ENCODE results near the gene IQCH.
"Not testable (repeated sequence)": the region's sequence is repeated elsewhere in the genome, so short reads cannot be mapped to it uniquely, and the experiment has no call there.

Gene IQCH

DNA sequence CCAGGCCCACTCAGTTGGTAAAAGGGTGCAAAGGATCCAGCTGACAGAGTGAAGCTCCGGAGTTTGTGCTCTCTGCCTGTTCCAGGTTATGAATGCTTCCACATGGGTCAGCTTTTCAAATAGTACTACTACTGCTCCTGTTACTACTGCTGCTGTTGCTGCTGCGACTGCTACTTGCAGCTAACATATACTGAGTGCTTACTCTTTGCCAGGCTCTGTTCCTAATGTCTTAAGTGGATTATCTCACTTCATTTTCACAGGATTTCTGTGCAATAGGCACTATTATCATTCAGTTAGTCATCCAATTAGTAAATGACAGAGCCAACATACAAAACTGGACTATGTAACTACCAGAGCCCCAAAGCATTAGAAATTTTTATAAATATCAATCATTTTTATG, 106.5 kb downstream of the IQCH start:
- DNase-seq: no peak

DNA sequence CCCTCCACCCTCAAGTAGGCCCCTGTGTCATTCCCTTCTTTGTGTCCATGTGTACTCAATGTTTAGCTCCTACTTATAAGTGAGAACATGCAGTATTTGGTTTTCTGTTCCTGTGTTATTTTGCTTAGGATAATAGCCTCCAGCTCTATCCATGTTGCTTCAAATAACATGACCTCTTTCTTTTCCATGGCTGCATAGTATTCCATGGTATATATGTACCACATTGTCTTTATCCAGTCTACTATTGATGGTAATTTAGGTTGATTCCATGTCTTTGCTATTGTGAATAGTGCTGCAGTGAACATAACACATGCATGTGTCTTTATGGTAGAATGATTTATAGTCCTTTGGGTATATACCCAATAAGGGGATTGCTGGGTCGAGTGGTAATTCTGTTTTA, 109.1 kb downstream of the IQCH start:
- not testable (repeated sequence) for DNase-seq

DNA sequence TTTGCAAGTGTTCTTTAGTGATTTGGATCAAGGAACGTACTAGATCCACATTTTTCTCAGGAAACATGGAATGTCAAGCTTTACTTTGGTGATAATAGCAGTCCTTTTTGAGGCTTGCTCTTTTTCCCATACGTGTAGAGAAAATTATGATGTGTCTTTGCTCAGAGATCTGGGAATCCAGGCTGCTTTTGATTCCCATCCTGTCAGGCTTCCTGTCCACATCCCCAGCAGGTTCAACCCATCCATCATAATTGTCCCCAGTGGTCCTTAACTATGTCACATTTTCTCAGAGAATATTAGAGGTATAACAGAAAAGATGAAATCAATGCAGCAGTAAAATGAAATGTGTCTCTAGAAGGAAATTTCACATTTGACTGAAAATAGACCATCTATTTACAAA, 111.4 kb downstream of the IQCH start:
- no peak for DNase-seq

DNA sequence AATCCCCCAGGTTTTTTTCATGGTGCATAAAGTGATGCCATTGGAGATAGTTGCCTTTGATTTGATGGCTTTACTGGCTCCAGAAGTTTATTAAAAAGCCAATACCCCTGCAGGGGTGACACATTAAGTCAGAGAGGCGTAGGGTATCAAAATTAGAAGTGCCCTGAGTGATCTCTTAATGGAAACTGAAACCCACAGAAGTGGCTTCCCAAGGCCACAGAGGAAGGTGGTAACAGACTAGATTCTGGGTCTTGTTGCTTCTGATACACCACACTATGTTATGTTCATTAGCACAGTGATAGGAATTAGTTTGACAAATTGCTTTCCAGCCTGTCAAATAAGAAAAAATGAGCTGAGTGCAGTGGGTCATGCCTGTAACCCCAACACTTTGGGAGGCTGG, 112.3 kb downstream of the IQCH start:
- no peak for DNase-seq

GRCh38 chr15:67369359-67369998, 114.9 kb downstream of the IQCH start:
- no peak for DNase-seq

DNA sequence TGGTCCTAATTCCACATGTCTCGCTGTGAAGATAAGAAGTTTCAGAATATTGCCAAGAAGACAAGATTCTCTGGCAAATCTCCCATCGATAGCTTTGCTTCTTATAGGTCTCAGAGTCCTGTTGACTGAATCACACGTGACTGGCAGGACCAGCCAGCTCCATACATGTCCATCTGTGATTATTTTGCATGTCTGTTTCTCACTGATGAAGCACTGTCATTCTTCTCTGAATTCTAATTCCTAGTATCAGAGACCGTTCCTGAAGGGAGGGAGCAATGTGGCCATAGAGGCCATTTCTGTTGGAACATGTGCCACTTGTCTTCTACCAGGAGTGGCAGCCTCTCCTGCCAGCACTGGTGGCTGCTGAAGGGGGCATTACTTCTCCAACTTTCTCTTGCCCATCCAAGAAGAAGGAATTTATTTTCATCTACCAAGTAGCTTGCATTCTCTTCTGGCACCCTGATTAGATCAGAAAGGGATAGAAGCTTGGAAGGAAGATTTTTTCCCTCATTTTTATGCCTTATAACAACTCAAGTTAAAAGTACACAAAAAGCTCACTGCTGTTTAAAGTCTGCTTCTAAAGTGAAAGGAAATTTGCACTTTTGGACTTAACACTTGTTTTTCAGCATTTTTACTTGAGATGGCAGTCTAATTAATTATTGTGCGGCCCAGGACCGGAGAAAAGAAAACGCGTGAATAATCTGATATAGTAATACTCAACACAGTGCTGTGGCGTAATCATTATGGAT, 115.8 kb downstream of the IQCH start:
- DNase-seq: no peak

DNA sequence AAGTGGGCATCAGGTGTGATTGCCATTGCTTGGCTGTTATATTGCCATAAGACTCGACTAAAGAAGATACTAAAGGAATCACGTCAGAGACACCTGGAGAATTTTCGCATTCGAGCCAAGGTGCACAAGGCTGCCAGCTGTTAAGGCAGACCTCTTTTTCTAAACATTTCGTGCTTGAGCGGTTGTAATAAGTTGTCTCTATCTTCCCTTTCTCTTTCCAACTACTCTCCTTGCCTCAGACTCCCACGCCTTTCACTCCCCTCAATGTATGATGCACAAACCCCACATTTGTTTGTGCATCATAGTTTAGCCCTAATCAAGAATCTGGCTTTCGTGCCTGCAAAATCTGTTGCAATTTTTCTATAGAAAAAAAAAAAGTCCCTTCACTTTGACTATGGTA, 118.0 kb downstream of the IQCH start:
- no peak for DNase-seq

GRCh38 chr15:67372986-67373675, 118.5 kb downstream of the IQCH start:
- no peak for DNase-seq

GRCh38 chr15:67373971-67374370, 119.4 kb downstream of the IQCH start:
- DNase-seq: no peak

GRCh38 chr15:67379530-67379929, 124.9 kb downstream of the IQCH start:
- DNase-seq: no peak

- no peak for DNase-seq
Measured at GRCh38 chr15:67380921-67381320, 126.3 kb downstream of the IQCH start.

DNA sequence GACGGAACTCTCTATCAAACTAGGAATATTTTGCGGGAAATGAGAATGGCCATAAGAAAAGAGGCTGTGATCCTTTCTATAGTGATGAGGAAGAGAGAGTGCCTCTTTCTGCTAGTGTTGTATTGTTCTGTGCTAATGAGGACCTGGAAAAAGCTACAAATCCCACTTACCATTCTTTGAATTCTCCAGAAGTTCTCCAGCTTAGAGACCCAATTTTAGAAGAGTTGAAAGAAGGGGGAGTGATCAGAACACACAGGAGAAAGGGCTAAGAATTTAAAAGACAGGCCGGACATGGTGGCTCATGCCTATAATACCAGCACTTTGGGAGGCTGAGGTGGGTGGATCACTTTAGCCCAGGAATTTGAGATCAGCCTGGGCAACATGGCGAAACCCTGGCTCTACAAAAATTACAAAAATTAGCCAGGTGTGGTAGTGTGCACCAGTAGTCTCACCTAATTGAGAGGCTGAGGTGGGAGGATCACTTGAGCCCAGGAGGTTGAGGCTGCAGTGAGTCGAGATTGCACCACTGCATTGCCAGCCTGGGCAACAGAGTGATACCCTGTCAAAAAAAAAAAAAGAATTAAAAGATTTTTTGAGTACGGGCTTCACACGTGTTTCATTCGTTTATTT, 126.9 kb downstream of the IQCH start:
- DNase-seq: no peak

DNA sequence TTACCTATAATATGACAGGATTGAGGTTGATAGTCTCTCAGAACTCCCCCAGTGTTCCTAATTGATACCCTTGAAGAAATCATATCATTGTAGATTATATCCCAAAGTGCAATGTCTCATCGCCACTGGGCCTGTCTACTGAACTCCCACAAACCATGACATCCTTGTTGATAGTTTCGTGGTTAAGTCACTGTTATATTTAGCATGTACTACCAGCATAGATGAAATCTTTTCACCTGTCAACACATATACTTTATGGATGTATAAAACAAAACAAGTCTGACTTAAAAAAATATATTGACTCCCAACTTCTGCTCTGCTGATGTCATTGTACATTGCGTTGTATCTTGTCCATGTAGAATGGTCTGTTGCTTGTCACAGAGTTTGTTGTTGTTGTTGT, 128.1 kb downstream of the IQCH start:
- no peak for DNase-seq

DNA sequence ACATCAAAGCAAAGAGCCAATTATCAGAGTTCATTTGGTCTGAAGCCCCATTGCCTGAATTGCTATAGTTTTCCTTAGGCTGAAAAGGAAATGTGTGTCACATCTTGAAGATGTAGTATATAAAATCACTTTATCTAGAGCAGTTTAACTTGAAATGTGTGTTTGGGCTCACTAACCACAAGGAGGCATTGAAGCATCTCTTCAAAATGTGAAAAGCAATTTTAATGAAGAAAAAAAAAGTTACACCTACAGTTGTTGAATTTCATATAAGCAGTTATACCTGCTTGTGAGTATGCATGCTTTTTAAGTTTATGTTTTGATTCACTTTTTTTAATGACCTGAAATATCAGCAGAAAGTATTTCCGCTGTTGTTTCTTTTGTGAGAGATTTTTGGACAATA, 129.3 kb downstream of the IQCH start:
- no peak for DNase-seq

GRCh38 chr15:67384761-67385160, 130.2 kb downstream of the IQCH start:
- DNase-seq: no peak

- no peak for DNase-seq
Measured at GRCh38 chr15:67385971-67386370, 131.4 kb downstream of the IQCH start.

DNA sequence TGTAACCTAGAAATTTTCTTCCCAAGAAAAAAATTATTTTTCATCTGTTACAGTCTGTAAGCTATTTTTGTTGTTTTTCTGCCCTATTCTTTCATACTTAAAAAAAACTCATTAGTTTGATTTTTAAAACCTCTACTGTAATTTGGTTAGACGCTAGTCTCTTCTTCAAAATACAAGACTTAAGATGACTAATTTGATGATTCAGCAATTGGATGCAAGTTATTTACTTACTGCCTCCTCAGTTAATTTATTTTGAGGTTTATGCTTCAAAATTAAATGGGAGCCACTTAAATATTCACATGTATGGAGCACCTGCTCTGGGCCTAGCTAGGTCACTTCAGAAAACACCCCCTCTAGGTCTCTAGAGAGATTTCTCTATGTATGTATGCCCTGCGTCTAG, 132.4 kb downstream of the IQCH start:
- DNase-seq: no peak

- no peak for DNase-seq
Measured at GRCh38 chr15:67389975-67390374, 135.4 kb downstream of the IQCH start.

GRCh38 chr15:67394873-67395639, 140.5 kb downstream of the IQCH start:
- no peak for DNase-seq

DNA sequence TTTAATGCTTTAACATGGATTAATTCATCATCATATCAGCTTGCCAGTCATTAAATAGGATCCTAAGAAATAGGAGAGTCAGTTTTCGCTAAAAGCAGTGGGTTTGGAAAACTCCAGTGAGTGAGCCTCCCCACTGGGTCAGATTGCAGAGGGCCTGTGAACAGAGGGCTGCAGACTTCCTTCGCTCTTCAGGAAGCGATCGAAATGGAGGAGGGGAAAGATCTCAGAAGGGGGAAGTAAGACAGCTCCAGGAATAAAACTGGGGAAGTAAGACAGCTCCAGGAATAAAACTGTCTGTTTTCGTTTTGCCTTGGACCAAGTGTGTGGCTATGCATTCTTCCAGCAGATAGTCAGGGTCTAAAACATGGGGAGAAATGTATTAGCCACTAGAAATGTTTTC, 141.5 kb downstream of the IQCH start:
- no peak for DNase-seq

- no peak for DNase-seq
Measured at GRCh38 chr15:67397139-67397538, 142.6 kb downstream of the IQCH start.

- DNase-seq: no peak
Measured at GRCh38 chr15:67399925-67400324, 145.3 kb downstream of the IQCH start.

- DNase-seq: no peak
Measured at GRCh38 chr15:67400890-67401289, 146.3 kb downstream of the IQCH start.

Data from femur (tissue), 1 donor.